HG03565 (cell line): Measurements from ENCODE around the gene FASTKD3.

Experiments
- ATAC-seq: cut with Tn5 transposase; IDR thresholded peaks from one replicate; pipeline ENCODE4 v1.9.1; 2021; ENCODE audit warnings: mild to moderate bottlenecking, moderate library complexity; ENCODE audit not compliant: unreplicated experiment

Gene FASTKD3

DNA sequence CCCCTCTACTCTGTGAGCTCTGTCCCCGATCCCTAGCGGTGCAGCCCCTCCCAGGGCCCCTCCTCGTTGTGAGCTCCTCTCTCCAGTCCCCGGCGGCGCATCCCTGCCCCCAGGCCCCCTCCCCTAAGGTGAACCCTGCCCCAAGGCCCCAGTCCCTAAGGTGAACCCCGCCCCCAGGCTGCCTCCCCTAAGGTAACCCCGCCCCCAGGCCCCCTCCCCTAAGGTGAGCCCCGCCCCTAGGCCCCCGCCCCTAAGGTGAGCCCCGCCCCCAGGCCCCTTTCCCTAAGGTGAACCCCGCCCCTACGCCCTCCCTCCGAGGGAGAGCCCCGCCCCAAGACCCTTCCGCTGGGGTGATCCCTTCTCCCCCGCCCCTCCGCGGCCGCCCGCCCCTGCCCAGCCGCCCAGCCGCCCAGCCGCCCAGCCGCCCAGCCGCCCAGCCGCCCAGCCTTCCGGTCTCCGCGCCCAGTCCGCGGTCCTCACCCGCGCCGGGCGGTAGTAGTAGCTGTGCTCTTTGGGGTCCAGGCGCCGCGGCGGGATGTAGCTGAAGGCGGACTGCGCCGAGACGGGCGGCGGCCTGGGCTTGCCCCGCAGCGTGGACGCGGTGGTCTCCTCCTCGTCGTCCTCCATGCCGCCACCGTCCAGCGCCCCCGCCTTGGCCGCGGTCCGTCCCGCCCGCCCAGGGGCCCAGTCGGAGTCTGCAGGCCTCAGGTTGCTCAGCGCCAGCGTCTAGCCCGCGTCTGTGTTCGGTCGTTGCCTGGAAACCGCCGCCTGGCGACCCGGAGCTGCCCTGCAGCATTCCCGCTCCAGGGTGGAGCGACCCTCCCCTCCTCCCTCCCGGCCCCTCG is 18.2 kb downstream of the FASTKD3 start, which contains the start of gene CFAP90:
Gene CFAP90, minus strand, starts transcription at position 739 of the 845 bp plus-strand sequence. Its CDS starts 112 bp downstream, at position 627.
- no peak for ATAC-seq

DNA sequence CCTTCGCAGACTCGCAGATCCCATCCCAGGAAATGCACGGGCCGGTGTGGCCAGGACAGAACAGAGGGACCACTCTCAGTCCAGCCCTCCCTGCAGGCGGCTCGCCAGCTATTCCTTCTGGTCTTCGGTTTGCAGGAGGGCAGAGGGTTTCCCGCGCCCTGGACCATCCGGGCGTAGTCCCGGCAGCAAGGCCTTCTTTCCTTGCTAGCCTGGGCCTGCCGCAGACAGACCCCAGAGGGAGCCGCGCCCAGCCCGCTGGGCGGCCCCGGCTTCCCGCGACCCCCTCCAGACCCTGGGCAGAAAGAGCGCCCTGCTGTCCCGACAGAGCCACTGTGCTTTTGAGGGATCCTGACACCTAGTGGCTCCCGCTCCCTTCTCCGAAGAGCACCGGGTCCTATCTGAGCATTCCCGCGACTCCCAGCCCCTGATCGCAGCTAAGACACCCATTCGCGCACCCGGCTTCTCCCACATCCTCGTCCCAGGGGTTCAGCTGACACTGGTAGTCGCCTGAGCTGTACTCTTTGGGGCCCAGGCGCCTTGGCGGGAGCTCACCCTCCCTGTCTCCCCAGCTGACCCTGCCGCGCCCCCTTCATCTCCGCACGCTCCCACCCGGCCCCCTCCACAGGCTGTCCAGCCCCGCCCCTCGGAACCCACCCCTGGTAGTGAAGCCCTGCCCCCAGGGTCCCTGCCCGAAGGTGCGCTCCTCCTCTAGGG is 19.0 kb downstream of the FASTKD3 start:
- no peak for ATAC-seq

DNA sequence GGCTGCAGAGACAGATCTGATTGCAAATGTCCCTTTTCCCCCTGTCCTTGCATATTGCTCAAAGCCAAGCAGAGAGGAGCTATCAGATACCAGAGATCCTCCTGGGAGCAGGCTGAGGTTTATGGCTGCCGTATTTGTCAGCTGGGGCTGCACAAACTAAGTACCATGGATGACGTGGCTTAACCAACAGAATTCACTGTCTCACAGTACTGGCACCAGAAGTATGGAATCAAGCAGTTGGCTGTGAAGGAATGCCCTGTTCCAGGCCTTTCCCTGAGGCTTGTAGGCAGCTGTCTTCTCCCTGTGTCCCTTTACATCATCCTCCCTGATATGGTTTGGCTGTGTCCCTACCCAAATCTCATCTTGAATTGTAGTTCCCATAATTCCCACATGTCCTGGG is 20.5 kb downstream of the FASTKD3 start:
- ATAC-seq: no peak

DNA sequence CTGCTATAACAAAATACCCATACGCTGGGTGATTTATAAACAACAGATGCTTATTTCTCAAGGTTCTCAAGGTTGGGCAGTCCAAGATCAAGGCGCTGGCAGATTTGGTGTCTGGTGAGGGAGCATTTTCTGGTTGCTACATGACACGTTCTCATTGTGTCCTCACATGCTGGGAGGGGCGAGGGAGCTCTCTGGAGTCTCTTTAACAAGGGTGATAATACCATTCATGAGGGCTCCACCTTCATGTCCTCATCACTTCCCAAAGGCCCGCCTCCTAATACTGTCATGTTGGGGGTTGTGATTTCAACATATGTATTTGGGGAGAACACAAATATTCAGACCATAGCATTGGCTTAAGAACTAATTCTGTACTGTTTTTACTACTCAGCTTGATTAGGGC is 22.5 kb downstream of the FASTKD3 start:
- ATAC-seq: no peak

GRCh38 chr5:7845557-7845956 is 23.3 kb downstream of the FASTKD3 start:
- ATAC-seq: no peak

GRCh38 chr5:7844901-7845300 is 23.9 kb downstream of the FASTKD3 start:
- no peak for ATAC-seq

- ATAC-seq: no peak
Measured at GRCh38 chr5:7842531-7842930, 26.3 kb downstream of the FASTKD3 start.

DNA sequence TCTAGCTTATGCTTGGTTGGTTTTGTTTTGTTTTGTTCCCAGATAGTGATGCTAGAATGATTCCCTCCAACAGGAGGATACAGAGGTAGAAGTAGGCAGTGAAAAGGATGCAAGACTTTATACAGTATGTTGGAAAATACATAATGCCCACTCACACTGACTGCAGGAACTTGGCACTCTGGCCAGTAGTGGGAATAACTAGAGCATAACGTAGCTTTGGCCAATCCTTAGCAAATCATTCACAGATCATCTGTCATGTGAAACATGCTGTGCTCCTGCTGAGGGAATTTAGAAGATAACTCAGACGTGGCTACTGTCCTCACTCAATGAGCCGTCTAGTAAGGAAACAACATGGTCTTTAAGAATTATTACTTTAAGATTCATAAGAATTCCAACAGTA is 31.4 kb downstream of the FASTKD3 start:
- ATAC-seq: no peak

DNA sequence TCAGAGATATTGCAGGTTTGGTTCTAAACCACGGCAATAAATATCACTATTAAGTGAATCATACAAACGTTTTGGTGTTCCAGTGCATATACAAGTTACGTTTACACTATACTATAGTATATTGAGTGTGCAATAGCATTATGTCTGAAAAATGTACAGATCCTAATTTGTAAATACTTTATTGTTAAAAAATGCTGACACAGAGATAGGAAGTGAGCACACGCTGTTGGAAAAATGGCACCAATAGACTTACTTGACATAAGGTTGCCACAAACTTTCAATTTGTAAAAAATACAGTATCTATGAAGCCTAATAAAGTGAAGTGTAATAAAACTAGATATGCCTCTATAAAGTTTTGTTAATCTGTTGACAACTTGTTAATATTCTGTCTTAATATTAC is 33.8 kb downstream of the FASTKD3 start:
- no peak for ATAC-seq

DNA sequence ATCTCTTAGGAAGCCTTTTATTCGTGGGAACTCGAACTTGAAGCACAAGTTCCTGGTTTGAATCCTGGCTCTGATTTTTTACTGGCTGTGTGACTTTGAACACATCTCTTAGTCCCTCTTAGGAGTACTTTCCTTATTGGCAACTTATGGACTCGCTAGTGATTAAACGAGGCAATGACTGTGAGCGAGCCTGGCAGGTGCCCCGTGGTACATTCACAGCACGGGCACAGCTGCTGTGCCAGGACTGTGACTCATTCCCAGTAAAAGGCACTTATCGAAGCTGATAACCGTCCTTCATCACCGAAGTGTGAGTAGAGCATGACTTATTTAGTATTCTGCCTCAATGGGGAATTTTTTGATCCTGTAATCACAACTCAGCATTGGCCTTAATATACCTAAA is 40.6 kb downstream of the FASTKD3 start:
- ATAC-seq: no peak

DNA sequence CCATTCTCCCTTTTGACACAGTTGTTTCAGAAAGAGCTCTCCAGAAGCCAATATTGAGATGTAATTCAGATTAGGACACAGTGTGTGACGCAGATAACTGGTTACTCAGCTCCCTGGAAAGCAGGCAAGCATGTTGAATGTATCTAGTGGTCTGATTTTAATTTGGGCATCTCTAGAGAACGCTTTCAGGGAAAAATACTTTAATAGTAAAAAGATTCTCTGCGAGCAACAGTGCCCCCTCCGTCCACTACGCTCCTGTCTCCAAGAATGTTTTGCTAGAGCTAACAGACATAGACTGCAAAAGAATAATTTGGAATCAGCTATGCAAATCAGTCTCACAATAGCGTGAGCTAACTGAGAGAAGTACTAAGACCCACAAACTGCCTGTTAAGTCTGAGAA is 41.2 kb downstream of the FASTKD3 start:
- no peak for ATAC-seq

GRCh38 chr5:7825630-7826029 is 43.2 kb downstream of the FASTKD3 start:
- no peak for ATAC-seq

GRCh38 chr5:7824995-7825394 is 43.8 kb downstream of the FASTKD3 start:
- ATAC-seq: no peak

DNA sequence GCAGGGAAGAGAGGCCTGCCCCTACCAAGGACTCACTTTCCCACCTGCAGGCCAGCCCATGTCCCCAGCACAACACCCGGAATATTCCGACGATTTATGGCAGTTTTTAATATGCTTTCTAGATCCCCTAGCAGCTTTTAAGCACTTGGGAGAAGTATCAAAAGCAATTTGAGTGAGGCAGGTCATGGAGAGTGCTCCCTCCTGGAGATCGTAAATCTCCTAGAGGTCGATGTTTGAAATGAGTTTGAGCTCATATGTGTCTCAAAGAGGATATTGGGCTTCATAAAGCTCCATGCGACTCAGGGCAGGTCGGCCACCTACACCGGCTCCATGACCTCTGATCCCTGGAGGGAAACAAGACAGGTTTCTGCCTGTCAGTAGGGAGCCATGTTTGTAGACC is 45.2 kb downstream of the FASTKD3 start:
- ATAC-seq: no peak

- no peak for ATAC-seq
Measured at GRCh38 chr5:7822449-7822848, 46.4 kb downstream of the FASTKD3 start.

- no peak for ATAC-seq
Measured at GRCh38 chr5:7816535-7816901, 52.3 kb downstream of the FASTKD3 start.

DNA sequence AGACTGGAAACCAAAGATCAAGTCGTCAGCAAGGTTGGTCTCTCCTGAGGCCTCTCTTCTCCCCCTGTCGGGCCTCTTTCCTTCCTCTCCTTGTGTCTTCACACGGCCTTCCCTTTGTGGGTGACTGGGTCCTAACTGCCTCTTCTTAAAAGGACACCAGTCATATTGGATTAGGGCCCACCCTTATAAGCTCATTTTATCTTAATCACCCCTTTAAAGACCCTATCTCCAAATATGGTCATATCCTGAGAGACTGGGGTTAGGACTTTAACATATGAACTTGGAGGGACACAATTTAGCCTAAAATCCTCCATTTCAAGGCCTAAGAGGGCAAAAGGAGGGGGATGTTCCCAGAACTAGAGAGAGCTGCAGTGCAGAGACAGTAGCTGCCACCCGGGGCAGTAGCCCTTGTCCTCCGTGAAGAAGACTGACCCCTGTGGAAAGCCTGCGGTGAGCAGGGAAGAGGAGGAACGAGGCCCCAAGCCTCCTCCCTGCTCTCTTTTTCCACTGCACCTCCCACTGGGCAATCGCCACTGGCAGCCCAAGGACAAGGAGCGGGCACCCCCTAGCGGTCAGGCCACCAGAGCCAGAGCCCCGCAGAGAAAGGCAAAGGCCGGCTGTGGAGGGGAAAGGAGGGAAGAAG is 52.8 kb downstream of the FASTKD3 start:
- peak; percentile 83 for ATAC-seq

GRCh38 chr5:7814816-7815215 is 54.0 kb downstream of the FASTKD3 start:
- ATAC-seq: no peak

GRCh38 chr5:7813576-7813975 is 55.3 kb downstream of the FASTKD3 start:
- ATAC-seq: no peak

GRCh38 chr5:7813007-7813406 is 55.8 kb downstream of the FASTKD3 start:
- ATAC-seq: no peak

GRCh38 chr5:7811715-7812114 is 57.1 kb downstream of the FASTKD3 start:
- ATAC-seq: no peak
